Kasumi-1 (cell line): Measurements from ENCODE around the gene TCTN3.
"Not testable (repeated sequence)": the region's sequence is repeated elsewhere in the genome, so short reads cannot be mapped to it uniquely, and the experiment has no call there.

Experiments
- DNase-seq, 2 experiments: peaks; one replicate each; lab custom pipeline; 2025; lab: John Stamatoyannopoulos, UW

Gene TCTN3

GRCh38 chr10:95683966-95684365 lies 9.8 kb downstream of the TCTN3 start:
- no peak for DNase-seq

- DNase-seq = no peak
Observed at GRCh38 chr10:95675403-95676116, 18.2 kb downstream of the TCTN3 start.

GRCh38 chr10:95674643-95675042 lies 19.1 kb downstream of the TCTN3 start:
- no peak for DNase-seq

DNA sequence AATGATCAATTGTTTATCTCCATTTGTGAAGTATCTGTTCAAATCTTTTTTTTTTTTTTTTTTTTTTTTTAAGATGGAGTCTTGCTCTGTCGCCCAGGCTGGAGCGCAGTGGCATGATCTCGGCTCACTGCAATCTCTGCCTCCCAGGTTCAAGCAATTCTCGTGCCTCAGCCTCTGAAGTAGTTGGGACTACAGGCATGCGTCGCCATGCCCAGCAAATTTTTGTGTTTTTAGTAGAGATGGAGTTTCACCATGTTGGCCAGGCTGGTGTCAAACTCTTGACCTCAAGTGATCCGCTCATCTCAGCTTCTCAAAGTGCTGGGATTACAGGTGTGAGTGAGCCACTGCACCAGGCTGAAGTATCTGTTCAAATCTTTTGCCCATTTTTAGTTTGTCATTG lies 21.1 kb downstream of the TCTN3 start:
- not testable (repeated sequence) for DNase-seq

GRCh38 chr10:95664543-95664942 lies 29.2 kb downstream of the TCTN3 start:
- DNase-seq = no peak

DNA sequence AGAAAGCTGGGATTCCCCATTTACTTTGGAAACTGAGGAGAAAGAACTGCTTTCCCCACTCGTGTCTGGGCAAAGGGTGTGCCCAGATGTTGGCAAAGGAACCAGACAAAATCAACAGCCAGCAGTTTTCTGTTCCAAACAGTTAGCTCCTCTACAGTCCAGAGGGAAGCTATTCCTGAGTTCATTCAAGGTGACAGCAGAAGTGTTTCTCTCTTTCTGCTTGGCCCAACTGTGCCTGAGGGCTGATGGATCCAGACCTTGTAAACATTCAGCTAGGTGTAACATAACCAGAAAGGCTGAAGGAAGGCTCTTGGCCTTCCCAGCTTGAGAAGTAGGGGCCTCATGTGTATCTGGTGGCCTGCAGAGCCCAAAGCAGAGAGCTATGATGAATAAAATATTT lies 30.2 kb downstream of the TCTN3 start:
- no peak for DNase-seq

- no peak for DNase-seq
Observed at GRCh38 chr10:95661818-95662217, 31.9 kb downstream of the TCTN3 start.

- no peak for DNase-seq
Observed at GRCh38 chr10:95660283-95660682, 33.4 kb downstream of the TCTN3 start.

GRCh38 chr10:95657250-95657649 lies 36.5 kb downstream of the TCTN3 start:
- DNase-seq = no peak

- peak; percentile 96 for DNase-seq
Observed at GRCh38 chr10:95656291-95657164, 37.2 kb downstream of the TCTN3 start, which contains the start of gene ALDH18A1. ALDH18A1 (minus strand) TSS chr10:95656711; CDS start chr10:95653377, 3,334 bp downstream.

- peak; percentile 45 to 56 for DNase-seq
Observed at GRCh38 chr10:95655571-95656290, 38.0 kb downstream of the TCTN3 start.

DNA sequence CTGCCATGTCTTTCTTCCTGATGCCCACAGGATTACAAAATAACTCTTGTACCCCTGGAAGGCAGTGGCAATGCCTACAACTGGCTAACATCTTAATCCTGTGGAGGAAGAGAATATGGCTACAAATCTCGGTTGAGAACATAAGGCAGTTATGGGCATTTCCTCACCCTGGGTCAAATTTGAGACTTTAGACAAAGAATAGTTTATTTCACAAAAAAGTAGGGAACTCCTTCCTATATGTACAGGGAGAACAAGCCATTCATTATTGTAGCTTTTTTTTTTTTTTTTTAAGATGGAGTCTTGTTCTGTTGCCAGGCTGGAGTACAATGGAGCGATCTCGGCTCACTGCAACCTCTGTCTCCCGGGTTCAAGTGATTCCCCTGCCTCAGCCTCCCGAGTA lies 39.8 kb downstream of the TCTN3 start:
- no peak for DNase-seq

- DNase-seq = no peak
Observed at GRCh38 chr10:95651346-95652060, 42.2 kb downstream of the TCTN3 start.

DNA sequence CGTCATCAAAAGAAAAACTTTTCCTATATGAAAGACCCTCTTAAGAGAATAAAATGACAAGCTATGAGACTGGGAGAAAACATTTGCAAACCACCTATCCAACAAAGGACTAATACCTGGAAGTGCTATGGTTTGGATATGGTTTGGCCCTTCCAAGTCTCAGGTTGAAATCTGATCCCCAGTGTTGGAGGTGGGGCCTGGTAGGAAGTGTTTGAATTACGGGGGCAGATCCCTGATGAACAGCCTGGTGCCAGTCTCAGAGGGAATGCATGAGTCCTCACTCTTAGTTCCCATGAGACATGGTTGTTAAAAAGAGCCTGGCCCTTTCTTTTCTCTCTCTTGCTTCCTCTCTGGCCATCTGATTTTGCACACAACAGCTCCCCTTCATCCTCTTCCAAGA lies 43.5 kb downstream of the TCTN3 start:
- DNase-seq = no peak

GRCh38 chr10:95648138-95648537 lies 45.6 kb downstream of the TCTN3 start:
- no peak for DNase-seq

GRCh38 chr10:95646160-95646559 lies 47.6 kb downstream of the TCTN3 start:
- no peak for DNase-seq

GRCh38 chr10:95644901-95645300 lies 48.8 kb downstream of the TCTN3 start:
- DNase-seq = no peak

GRCh38 chr10:95640891-95641315 lies 52.8 kb downstream of the TCTN3 start:
- no peak for DNase-seq

GRCh38 chr10:95637911-95638310 lies 55.8 kb downstream of the TCTN3 start:
- DNase-seq = no peak

GRCh38 chr10:95637140-95637539 lies 56.6 kb downstream of the TCTN3 start:
- DNase-seq = no peak

GRCh38 chr10:95635319-95635733 lies 58.4 kb downstream of the TCTN3 start:
- no peak for DNase-seq

DNA sequence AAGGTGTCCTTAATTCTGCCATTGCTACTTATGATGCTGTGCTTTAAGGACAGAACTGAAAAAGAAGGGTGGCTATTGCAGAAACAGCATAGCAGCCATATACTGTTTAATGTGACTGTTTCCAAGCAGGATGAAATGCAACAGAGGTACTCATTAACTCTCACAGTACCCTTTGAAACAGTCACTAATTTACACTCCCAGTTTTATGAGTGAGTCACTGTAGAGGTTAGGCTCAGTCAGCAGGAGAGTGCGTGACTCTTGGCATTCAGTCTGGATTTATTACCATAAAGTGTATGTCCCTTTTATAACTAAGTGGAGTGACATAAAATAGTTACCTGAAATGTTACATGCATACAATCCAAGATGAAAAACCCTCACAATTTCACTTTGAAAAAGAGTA lies 64.9 kb downstream of the TCTN3 start:
- no peak for DNase-seq
